Muscle of leg (tissue), 11 donors: ENCODE data around the gene LRTM2. TPM values are rescaled to one million over a fixed set of nuclear protein-coding genes. Genes with fewer than 3 reads are reported as not detected.

ENCODE experiments used
- DNase-seq: peaks from one replicate; pipeline ENCODE4 v3.0.0; 2013
- H3K27ac ChIP-seq: one replicate; pipeline ENCODE4 v1.5.1; 2013; ENCODE audit warnings: mild to moderate bottlenecking, low read length, control low read depth
- H3K27me3 ChIP-seq: one replicate; pipeline ENCODE4 v1.6.1; 2013; ENCODE audit warnings: low read length; ENCODE audit not compliant: control insufficient read depth, insufficient read depth
- H3K36me3 ChIP-seq: one replicate; pipeline ENCODE4 v1.6.1; 2013; ENCODE audit warnings: low read length; ENCODE audit not compliant: control insufficient read depth, insufficient read depth
- H3K4me1 ChIP-seq: one replicate; pipeline ENCODE4 v1.6.1; 2013; ENCODE audit warnings: low read length; ENCODE audit not compliant: control insufficient read depth, insufficient read depth
- H3K4me3 ChIP-seq: one replicate; pipeline ENCODE4 v1.5.1; 2013; ENCODE audit warnings: low read length, control low read depth
- H3K9me3 ChIP-seq: replicated peaks from 2 replicates; pipeline ENCODE4 v1.6.1; 2013; ENCODE audit warnings: low read depth, low read length; ENCODE audit not compliant: control insufficient read depth
- WGBS: methylation state at CpG from one replicate; pipeline ENCODE4 v1.1.5; 2013; ENCODE audit warnings: missing lambda C conversion rate; ENCODE audit not compliant: insufficient coverage; 5-methylcytosine and 5-hydroxymethylcytosine counted together
- polyA plus RNA-seq, 8 donors: library from polyadenylated mRNA; unstranded; fragments of 120-200 nt; gene quantifications; one replicate each; pipeline versions ENCODE4 v1.2.1 to v1.2.3, GENCODE V29; 2013; ENCODE audit warnings: inconsistent platforms in 1 of 8, low replicate concordance in 1 of 8; ENCODE audit not compliant: insufficient read length in 8 of 8, insufficient read depth in 1 of 8
- total RNA-seq: library from RNA; stranded (reverse); fragments of 120-200 nt; gene quantifications from one replicate; pipeline ENCODE4 v1.2.4, GENCODE V29; 2013

LRTM2 gene
- total and polyA plus RNA-seq, 9 donors = 0.09 to 0.58 (median 0.21) TPM

DNA sequence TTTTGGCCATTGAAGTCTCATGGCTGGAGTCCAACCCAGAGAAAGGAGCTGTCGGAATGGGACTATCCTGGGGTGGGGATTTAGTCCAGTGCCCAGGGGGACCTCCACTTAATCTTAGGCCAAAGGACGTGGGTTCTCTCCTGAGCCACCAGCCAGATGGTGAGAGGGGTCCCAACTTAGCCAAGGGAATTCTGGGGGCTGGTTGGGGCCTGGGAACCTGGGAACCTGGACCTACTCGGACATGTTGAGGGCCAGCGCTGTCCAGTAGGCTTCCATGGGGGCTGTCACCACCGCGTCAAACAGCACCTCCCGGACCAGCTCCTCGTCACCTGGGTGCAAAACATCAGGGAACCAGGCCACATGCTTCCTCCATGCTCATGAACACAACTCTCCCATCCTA, 33.4 kb downstream of the LRTM2 start:
- Histone ChIP-seq H3K27ac (no peak overlapping the region), H3K9me3 (peaks cover 26% of the 10 kb centered on the region), H3K4me3 (no peak overlapping the region), H3K36me3 (no peaks in the 10 kb centered on the region), H3K4me1 (peaks cover under 1% of the 10 kb centered on the region), H3K27me3 (no peaks in the 10 kb centered on the region)
- DNase-seq = no peak
- 84% methylated on average over 7 of the region's 8 CpGs for WGBS

- DNase-seq = no peak
- Histone ChIP-seq H3K27ac (no peak overlapping the region), H3K27me3 (no peaks in the 10 kb centered on the region), H3K4me3 (no peak overlapping the region), H3K36me3 (no peaks in the 10 kb centered on the region), H3K9me3 (peaks cover 26% of the 10 kb centered on the region), H3K4me1 (no peaks in the 10 kb centered on the region)
- WGBS = 69% methylated on average over 3 of the region's 3 CpGs
Measured at GRCh38 chr12:1855241-1855640, 34.9 kb downstream of the LRTM2 start.

DNA sequence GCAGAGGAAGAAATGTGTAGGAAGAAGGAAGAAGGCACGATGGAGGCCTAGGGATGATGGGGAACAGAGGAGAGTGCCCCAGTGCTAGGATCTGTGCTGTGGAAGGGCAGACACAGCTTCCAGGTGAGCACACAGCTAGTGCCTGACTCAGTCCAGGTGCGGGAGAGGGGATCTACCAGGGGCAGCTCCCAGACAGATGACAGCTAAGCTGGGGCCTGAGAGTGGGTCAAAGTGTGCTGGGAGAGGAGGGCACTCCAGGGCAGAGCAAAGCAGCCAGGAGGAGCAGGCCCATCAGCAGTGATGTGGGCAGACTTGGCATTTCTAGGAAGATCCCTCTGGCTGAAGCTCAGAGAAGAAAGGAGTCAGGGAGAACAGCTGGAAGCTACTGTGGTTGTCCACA, 36.7 kb downstream of the LRTM2 start:
- H3K4me3 ChIP-seq = no peak overlapping the region
- no peaks in the 10 kb centered on the region for H3K27me3 ChIP-seq
- WGBS = 61% methylated on average over 2 of the region's 2 CpGs
- no peak for DNase-seq
- H3K9me3 ChIP-seq = peaks cover 26% of the 10 kb centered on the region
- no peaks in the 10 kb centered on the region for H3K4me1 ChIP-seq
- H3K27ac ChIP-seq = no peak overlapping the region
- no peaks in the 10 kb centered on the region for H3K36me3 ChIP-seq

- no peaks in the 10 kb centered on the region for H3K36me3 ChIP-seq
- 84% methylated on average over 7 of the region's 7 CpGs for WGBS
Measured at GRCh38 chr12:1857821-1858220, 37.5 kb downstream of the LRTM2 start.

DNA sequence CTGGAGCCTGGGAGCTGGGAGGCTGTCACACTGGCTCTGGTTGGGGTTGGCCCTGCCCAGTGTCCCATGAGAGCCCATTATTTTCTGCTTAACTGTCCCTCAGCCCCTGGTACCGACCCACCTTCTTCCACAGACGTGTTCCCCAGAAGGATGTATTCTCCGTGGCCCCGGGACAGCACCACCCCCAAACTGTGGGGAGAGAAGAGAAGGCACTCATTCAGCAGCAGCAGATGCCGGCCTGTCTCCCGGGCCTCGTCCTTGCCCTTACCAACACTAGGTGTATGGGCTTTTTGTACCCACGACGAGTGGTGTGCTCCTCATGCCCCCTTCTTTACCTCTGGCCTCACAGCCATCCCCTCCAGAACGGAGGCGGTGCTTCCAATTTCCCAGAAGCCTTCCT, 38.1 kb downstream of the LRTM2 start:
- H3K9me3 ChIP-seq = peaks cover 26% of the 10 kb centered on the region
- 81% methylated on average over 7 of the region's 11 CpGs for WGBS
- no peaks in the 10 kb centered on the region for H3K27me3 ChIP-seq
- H3K4me3 ChIP-seq = no peak overlapping the region
- H3K27ac ChIP-seq = no peak overlapping the region
- DNase-seq = no peak
- no peaks in the 10 kb centered on the region for H3K4me1 ChIP-seq
- no peaks in the 10 kb centered on the region for H3K36me3 ChIP-seq

More at GRCh38 chr12:1857821-1858220, 37.5 kb downstream of the LRTM2 start:
- no peaks in the 10 kb centered on the region for H3K4me1 ChIP-seq
- no peak overlapping the region for H3K4me3 ChIP-seq
- no peaks in the 10 kb centered on the region for H3K27me3 ChIP-seq
- no peak overlapping the region for H3K27ac ChIP-seq
- H3K9me3 ChIP-seq = peaks cover 26% of the 10 kb centered on the region
- no peak for DNase-seq

GRCh38 chr12:1859643-1860042, 39.3 kb downstream of the LRTM2 start:
- DNase-seq = no peak
- Histone ChIP-seq H3K27me3 (peaks cover 7% of the 10 kb centered on the region), H3K27ac (no peak overlapping the region), H3K36me3 (no peaks in the 10 kb centered on the region), H3K4me3 (no peak overlapping the region), H3K4me1 (no peaks in the 10 kb centered on the region), H3K9me3 (peaks cover 21% of the 10 kb centered on the region)
- WGBS = 70% methylated on average over 5 of the region's 7 CpGs

- Histone ChIP-seq H3K27me3 (peaks cover 16% of the 10 kb centered on the region), H3K4me1 (no peaks in the 10 kb centered on the region), H3K4me3 (no peak overlapping the region), H3K27ac (no peak overlapping the region), H3K9me3 (no peaks in the 10 kb centered on the region), H3K36me3 (no peaks in the 10 kb centered on the region)
- no peak for DNase-seq
Measured at GRCh38 chr12:1862973-1863372, 42.6 kb downstream of the LRTM2 start.

- Histone ChIP-seq H3K27me3 (peaks cover 16% of the 10 kb centered on the region), H3K4me3 (no peak overlapping the region), H3K4me1 (no peaks in the 10 kb centered on the region), H3K9me3 (no peaks in the 10 kb centered on the region), H3K27ac (no peak overlapping the region), H3K36me3 (no peaks in the 10 kb centered on the region)
- DNase-seq = no peak
- 85% methylated on average over 12 of the region's 16 CpGs for WGBS
Measured at GRCh38 chr12:1863823-1864222, 43.5 kb downstream of the LRTM2 start.

GRCh38 chr12:1864456-1864855, 44.1 kb downstream of the LRTM2 start:
- no peak overlapping the region for H3K4me3 ChIP-seq
- WGBS = 59% methylated on average over 27 of the region's 27 CpGs
- peaks cover 16% of the 10 kb centered on the region for H3K27me3 ChIP-seq
- no peaks in the 10 kb centered on the region for H3K9me3 ChIP-seq
- DNase-seq = no peak
- no peaks in the 10 kb centered on the region for H3K36me3 ChIP-seq
- H3K27ac ChIP-seq = no peak overlapping the region
- H3K4me1 ChIP-seq = no peaks in the 10 kb centered on the region

GRCh38 chr12:1864867-1865266, 44.5 kb downstream of the LRTM2 start:
- H3K36me3 ChIP-seq = no peaks in the 10 kb centered on the region
- H3K9me3 ChIP-seq = no peaks in the 10 kb centered on the region
- peaks cover 16% of the 10 kb centered on the region for H3K27me3 ChIP-seq
- H3K27ac ChIP-seq = no peak overlapping the region
- 55% methylated on average over 35 of the region's 37 CpGs for WGBS
- no peak overlapping the region for H3K4me3 ChIP-seq
- H3K4me1 ChIP-seq = no peaks in the 10 kb centered on the region
- DNase-seq = no peak

- WGBS = 83% methylated on average over 23 of the region's 32 CpGs
- Histone ChIP-seq H3K27me3 (peaks cover 18% of the 10 kb centered on the region), H3K4me1 (no peaks in the 10 kb centered on the region), H3K9me3 (no peaks in the 10 kb centered on the region), H3K4me3 (no peak overlapping the region), H3K27ac (no peak overlapping the region), H3K36me3 (no peaks in the 10 kb centered on the region)
- DNase-seq = no peak
Measured at GRCh38 chr12:1865284-1865866, 45.0 kb downstream of the LRTM2 start.
